GM18502 (cell line): ENCODE measurements around the gene DNM1.
"Not testable (repeated sequence)": the region's sequence is repeated elsewhere in the genome, so short reads cannot be mapped to it uniquely, and the experiment has no call there.

Experiments used
- ATAC-seq: cut with Tn5 transposase; IDR thresholded peaks from one replicate; pipeline ENCODE4 v1.9.1; 2021; ENCODE audit warnings: mild to moderate bottlenecking; ENCODE audit not compliant: unreplicated experiment, poor library complexity

Gene DNM1

DNA sequence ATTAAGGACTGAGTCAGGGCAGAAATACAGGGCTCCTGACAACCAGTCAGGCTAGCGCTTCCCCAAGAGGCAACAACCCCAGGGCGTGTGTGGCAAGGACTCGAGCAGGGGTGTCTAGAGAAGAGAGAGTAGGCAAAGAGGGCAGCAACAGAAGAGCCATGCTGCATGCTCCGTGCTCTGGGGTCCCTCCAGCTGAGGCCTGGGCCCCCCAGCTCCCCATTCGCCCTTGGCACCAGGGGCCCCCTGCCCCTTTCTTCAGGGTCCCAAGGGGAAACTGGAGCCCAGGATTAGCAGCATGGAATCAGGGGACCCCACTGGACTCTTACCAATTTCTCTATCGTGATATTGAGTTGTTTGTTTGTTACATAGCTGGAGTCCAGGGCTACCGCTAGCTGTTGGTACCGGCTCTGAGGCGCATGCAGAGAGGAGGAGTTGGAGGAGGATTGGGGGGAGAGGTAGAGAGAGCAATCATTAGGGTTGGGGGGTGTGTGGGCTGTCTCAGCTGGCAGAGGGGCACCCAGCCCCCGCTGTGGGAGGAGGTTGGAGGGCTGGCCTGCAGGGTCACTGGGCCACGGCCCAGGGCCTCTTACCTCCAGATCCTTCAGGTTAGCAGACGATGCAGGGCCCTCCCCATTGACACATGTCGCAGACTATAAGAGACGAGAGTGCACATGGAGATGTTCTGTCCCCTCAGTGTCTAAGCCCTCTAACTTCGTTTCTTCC is 63.9 kb downstream of the DNM1 start:
- no peak for ATAC-seq

GRCh38 chr9:128271112-128271511 is 67.9 kb downstream of the DNM1 start:
- no peak for ATAC-seq

DNA sequence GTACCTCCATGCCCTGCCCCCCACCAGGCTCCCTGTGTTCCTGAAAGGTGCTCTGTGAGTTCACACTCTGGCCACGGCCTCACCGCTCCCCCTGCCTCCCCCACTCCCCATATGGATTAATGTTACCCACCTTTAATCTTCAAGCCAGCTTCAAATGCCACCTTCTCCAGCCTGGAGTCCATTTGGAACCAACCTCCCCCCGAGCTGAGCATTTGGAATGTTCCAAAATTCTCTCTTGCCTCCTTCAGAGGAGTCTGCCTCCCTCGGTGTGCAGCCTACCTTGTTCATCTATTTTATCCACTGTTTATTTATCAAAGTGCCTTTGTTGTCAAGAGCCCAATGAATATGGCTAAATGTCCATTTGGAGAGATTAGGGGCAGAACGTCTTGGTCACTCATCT is 68.3 kb downstream of the DNM1 start:
- ATAC-seq: no peak

DNA sequence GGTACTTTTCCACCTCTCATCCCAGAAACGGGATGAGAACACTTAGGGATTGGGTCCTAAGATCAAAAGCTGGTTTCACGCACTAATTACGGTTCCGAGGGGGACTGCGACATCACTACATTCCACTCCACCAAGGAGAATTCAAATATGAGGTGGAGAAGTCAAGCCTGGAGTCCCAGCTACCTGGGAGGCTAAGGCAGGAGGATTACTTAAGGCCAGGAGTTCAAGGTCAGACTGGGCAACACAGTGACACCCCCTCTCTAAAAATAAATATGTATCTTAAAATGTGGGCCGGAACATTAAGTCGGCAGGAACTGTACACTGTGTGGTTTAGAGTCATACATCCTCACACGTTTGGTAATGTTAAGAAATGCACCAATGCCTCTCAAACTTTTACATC is 71.1 kb downstream of the DNM1 start:
- no peak for ATAC-seq

GRCh38 chr9:128275198-128276007 is 72.2 kb downstream of the DNM1 start, which contains the start of gene GOLGA2:
TSS of gene GOLGA2 (minus strand) at chr9:128276007. CDS start at chr9:128275976, 31 bp downstream.
- ATAC-seq: peak; percentile 51

DNA sequence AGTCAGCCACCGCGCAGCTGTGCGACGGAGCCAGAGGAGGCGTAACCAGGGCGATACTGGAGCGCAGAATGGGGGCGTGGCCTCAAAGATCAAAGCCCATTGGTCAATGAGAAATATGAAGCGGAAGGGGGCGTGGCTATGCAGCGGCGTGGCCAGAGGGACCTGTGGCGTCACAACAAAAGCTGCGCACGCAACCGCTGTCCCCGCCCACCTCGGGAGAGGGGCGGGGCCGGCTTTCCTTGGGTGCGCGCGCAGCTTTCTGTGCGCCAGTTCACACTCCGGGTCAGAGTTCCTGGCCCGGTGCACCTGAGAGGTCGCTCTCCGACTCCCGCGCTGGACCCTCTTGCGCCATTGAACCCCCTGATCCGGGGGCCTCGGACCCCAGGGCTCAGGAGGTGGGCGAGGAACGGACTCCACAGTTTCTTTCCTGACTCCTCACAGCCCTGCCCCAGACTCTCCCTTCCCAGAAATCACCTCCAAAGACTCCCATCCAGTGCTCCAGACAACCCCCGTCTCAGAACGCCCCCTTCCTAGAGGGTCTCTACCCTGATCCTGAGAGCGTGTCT is 72.9 kb downstream of the DNM1 start, which contains the start of gene SWI5:
TSS of gene SWI5 (plus strand) at position 269 of the 566 bp plus-strand sequence.
- ATAC-seq: peak; percentile 97

DNA sequence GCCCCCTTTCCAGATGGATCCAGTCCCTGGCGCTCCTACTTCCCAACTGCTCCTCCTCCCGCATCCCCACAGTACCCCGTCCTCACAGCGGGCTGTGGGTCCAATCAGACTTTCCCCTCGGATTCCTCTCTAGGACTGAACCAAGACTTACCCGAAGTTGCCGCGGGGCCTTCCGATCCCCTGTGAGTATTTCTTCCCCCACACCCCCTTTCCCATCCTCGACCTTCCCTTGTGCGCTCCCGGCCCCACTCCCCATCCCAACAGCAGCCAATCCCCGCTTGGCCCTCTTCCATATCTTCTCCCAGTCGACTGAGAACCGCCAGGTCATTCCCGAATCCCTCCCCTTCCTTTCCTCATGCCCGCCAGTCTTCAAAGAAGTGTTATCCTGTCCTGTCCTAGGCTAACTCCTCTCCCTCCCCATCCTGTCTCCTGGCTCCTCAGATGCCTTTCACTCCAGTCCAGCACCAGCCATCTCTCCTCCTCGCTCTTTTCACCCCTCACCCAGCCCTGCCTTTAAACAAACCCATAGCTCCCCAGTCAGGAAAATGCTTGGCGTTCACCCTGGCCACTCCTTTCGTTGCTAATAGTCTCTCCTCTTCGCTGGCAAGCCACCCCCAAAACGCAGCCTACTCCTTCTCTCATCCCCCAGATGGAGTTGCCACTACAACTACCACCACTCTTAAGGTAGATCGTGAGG is 73.5 kb downstream of the DNM1 start:
- no peak for ATAC-seq

- not testable (repeated sequence) for ATAC-seq
These were observed 76.2 kb downstream of the DNM1 start for GRCh38 chr9:128279088-128280073.

GRCh38 chr9:128280084-128280622 is 77.0 kb downstream of the DNM1 start:
- ATAC-seq: no peak

GRCh38 chr9:128282500-128282899 is 79.3 kb downstream of the DNM1 start:
- ATAC-seq: no peak

DNA sequence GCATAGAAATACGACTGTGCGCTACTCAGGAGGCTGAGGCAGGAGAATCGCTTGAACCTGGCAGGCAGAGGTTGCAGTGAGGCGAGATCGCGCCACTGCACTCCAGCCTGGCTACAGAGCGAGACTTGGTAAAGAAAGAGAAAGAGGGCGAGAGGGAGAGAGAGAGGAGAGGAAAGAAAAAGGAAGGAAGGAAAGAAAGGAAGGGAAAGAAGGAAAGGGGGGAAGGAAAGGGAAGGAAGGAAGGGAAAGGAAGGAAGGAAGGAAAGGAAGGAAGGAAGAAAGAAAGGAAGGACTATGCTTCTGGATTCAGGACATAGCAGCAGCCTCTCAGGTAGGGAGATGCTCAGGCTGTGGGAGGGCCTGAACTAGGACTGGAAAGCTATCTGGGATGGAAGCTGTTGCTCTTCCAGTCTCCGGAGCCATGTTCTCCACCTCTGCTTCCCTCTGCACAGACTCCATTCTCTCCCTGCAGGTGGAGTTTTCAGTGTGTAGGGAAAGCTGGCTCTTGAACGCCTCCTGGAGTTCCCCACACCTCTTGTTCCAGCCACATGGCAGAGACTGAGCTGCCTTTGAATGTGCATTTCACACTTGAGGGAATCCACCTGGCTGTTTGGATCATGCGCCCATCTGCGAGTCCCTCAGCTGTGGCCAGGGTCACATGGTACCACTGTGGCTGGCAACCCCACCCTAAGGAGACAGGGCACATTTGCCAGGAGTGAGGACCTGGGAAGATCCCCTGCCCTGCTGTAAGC is 82.0 kb downstream of the DNM1 start:
- no peak for ATAC-seq

DNA sequence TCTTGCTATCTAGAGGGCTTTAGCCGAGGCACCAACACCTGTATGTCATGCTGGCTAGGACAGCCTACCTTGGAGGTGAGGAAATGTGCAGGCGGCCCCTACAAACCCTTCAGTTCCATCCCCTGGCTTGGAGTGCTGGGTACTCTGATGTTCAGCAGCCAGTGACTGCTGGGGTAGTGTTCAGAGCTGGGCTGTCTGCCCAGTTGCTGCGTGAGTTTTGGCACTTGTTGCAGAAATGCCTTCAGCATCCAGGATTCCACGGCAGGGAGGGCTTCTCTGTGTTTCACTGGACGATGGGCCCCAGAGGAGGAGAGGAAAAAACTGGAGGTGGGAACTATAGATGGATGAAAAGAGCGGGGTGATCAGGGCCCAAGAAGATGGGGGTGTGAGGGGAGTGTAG is 83.3 kb downstream of the DNM1 start:
- no peak for ATAC-seq

DNA sequence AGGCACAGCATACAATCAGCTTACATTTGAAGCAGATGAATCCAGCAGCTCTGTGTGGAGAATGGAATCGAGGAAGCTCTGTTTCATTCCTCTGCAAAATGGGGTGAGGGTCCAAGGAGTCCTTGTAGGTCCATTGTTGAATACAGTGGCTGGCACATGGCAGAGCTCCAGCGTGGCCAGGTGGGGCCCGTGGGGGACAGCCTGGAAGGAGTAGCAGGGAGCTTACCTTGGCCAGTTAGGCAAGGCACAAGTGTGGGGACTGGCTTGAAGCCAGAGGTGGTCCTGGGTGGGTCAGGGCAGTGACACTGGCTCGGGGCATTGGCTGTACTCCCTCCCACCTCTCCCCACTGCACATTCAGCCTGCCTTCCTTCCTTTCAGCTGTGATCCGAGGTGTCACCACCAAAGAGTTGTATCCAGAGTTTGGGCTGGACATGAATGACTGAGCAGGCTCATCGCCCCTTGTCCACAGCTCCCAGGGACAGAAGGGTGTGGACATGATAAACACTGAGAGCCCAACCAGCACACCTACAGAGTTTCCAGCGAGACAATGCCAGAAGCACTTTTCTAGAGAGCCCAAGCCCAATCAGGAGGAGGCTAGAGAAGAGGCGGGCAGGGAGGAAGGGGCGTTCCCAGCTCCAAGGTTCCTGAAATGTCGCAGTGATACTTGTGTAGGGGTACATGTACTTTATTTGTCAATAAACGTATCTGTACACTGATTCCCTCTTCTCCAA is 85.3 kb downstream of the DNM1 start:
- no peak for ATAC-seq

- ATAC-seq: no peak
These were observed 88.8 kb downstream of the DNM1 start for GRCh38 chr9:128292009-128292408.

DNA sequence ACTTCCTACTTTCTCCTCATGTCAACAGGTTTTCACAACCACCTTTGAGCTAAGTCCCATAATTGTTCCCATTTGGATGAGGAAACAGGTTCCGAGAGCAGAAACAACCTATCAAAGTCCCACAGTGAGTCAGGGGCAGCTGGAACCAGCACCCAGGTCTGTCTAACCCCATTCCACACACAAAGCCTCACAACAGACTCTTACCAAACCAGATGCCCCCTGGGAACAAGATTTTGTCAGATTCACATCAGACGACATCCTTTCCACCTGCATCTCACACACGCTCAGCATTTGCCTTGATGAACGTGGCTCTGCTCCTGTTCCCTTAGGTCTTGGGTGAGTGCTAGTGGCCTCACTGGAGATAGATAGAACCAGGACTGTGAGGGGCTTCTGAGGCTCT is 89.9 kb downstream of the DNM1 start:
- no peak for ATAC-seq

DNA sequence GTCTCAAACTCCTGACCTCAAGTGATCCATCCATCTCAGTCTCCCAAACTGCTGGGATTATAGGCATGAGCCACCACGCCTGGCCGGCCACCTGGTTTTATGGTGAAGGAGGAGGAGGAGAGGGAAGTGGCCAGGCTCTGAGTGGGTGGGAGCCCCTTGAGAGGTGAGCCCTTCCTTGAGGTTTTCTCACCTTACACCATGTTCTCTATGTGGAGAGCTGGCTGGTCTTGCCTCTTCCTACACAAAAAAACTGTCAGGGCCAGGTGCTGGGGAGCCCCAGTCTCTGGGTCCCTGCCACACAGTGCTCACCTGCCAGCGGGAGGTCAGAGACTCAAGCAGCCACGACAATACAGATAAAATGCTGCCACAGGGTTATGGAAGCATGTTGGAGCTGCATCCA is 91.0 kb downstream of the DNM1 start:
- ATAC-seq: no peak

DNA sequence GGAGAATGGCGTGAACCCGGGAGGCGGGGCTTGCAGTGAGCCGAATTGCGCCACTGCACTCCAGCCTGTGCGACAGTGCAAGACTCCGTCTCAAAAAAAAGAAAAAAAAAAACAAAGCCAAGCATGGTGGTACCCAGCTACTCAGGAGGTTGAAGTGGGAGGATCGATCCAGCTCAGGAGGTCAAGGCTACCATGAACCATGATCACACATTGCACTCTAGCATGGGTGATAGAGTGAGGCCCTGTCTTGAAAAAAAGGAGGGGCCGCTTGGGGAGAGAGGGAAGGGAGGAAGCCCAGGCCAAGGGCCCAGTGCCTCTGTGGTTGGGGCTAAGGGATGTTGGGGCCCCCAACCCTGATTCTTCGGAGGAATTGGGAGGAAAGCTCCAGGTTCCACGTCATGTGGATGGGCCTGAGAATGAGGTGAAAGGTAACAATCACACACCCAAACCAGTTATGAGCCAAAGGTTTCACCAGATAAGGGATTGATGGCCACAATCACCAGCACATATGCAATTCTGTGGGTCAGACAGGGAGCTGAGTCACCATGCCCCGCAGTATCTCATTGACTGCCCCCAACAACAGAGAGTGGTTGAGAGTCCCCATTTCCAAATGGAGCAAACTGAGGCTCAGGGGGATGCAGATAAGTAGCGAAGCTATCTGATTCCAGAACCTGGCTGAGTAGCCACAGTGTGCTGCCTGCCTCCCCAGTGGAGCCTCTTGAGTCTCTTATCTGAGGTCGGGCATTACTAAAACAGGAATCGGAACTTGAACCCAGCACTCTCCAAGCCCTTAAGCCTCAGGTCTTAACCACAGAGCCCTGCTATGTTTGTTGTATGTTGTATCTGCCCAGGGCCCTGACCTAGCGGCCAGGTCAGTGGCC is 93.4 kb downstream of the DNM1 start:
- ATAC-seq: no peak
